GM10248 (cell line): ENCODE results near the gene FYB1.

ENCODE experiments used
- CTCF ChIA-PET: fragments of 300-600 bp; sonication (Branson Sonifier 250); formaldehyde crosslinking; extraction: SDS; loops from one replicate; lab custom pipeline; 2021; ENCODE audit warnings: antibody characterized with exemption; lab: Yijun Ruan, JAX
- POLR2A ChIA-PET: fragments of 350-650 bp; sonication (Branson Sonifier 250); formaldehyde crosslinking; extraction: SDS; loops from one replicate; lab custom pipeline; 2020; ENCODE audit warnings: antibody characterized with exemption; lab: Yijun Ruan, JAX
- DNase-seq: peaks from one replicate; pipeline ENCODE4 v3.0.0; 2012; ENCODE audit errors: extremely low spot score
- TF ChIP-seq, protein P1 (sequence below): IDR thresholded peaks from 2 replicates; pipeline ENCODE4 v1.5.1; 2012; ENCODE audit warnings: mild to moderate bottlenecking, low read depth; ENCODE audit errors: extremely low read depth, missing control alignments, control extremely low read depth

FYB1 gene

DNA sequence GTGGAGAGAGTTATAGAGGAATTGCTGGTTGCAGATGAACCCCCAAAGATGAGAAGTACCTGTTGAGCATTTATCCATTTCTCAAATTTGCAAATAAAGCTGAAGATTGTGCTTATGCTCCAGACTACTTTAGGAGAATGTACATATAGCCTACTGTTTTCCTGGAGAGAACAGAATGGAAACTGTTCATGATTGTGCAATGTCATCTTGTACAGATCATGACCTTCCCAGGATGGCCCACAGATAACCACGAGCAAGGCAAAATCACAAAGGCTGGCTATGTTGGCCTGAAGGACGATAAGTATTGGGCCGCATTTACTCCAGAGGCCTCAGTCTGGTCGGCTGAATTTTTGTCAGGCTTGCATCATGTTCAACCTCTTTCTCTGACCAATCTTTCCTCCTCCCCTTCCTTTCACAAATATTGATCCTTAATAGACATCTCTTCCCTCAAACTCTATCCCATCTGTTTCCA, 116.6 kb downstream of the FYB1 start:
- DNase-seq, result no peak
- CTCF ChIA-PET, result no interaction called here
- TF ChIP-seq, protein P1, sequence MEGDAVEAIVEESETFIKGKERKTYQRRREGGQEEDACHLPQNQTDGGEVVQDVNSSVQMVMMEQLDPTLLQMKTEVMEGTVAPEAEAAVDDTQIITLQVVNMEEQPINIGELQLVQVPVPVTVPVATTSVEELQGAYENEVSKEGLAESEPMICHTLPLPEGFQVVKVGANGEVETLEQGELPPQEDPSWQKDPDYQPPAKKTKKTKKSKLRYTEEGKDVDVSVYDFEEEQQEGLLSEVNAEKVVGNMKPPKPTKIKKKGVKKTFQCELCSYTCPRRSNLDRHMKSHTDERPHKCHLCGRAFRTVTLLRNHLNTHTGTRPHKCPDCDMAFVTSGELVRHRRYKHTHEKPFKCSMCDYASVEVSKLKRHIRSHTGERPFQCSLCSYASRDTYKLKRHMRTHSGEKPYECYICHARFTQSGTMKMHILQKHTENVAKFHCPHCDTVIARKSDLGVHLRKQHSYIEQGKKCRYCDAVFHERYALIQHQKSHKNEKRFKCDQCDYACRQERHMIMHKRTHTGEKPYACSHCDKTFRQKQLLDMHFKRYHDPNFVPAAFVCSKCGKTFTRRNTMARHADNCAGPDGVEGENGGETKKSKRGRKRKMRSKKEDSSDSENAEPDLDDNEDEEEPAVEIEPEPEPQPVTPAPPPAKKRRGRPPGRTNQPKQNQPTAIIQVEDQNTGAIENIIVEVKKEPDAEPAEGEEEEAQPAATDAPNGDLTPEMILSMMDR, result no peak
- POLR2A ChIA-PET, result no interaction called here

GRCh38 chr5:39100851-39101396, 118.4 kb downstream of the FYB1 start:
- POLR2A ChIA-PET, result no interaction called here
- CTCF ChIA-PET, result interaction anchor here (6.0 kb wide), 1 partner anchor 20 kb away, joined by 23 read pairs; no protein-coding TSS in a partner anchor
- DNase-seq, result no peak
- TF ChIP-seq, protein P1, result no peak

GRCh38 chr5:39100301-39100850, 119.0 kb downstream of the FYB1 start:
- DNase-seq, result no peak
- ChIA-PET POLR2A (no interaction called here), CTCF (interaction anchor here (0.9 to 6.0 kb wide), 2 partner anchors 19 to 659 kb away, joined by 3 to 23 read pairs; no protein-coding TSS in a partner anchor)
- TF ChIP-seq, protein P1, result no peak

- ChIA-PET CTCF (interaction anchor here (0.9 to 6.0 kb wide), 2 partner anchors 19 to 658 kb away, joined by 3 to 23 read pairs; no protein-coding TSS in a partner anchor), POLR2A (no interaction called here)
Observed at GRCh38 chr5:39099831-39100230, 119.5 kb downstream of the FYB1 start.

GRCh38 chr5:39093352-39093751, 126.0 kb downstream of the FYB1 start:
- CTCF ChIA-PET, result no interaction called here
- no peak for DNase-seq
- TF ChIP-seq, protein P1, result no peak
- POLR2A ChIA-PET, result no interaction called here

More at GRCh38 chr5:39099831-39100230, 119.5 kb downstream of the FYB1 start:
- no peak for DNase-seq
- TF ChIP-seq, protein P1, result no peak

GRCh38 chr5:39092581-39093351, 126.6 kb downstream of the FYB1 start:
- ChIA-PET POLR2A (no interaction called here), CTCF (interaction anchor here (3.7 kb wide), 1 partner anchor 12 kb away, joined by 18 read pairs; no protein-coding TSS in a partner anchor)
- DNase-seq, result no peak
- TF ChIP-seq, protein P1, result no peak
